ENCODE data around the gene HNMT.

Gene HNMT

GRCh38 chr2:137938204-137938603 lies 26.1 kb upstream of the HNMT start:
- ChIA-PET CTCF (interaction anchor here (1.6 kb wide), 1 partner anchor 9 kb away, joined by 4 read pairs; no protein-coding TSS in a partner anchor), POLR2A (no interaction called here)
- no peak for TF ChIP-seq CTCF (IDR thresholded peaks at IDR 0.05; ENCODE audit: control extremely low read depth, extremely low read depth, low read depth, missing control alignments)
- no peak for DNase-seq (ENCODE audit: extremely low spot score)

- POLR2A ChIA-PET, result no interaction called here
- no peak for TF ChIP-seq CTCF (IDR thresholded peaks at IDR 0.05; ENCODE audit: control extremely low read depth, extremely low read depth, low read depth, missing control alignments)
- CTCF ChIA-PET, result interaction anchor here (0.7 to 1.6 kb wide), 3 partner anchors 9 to 889 kb away, joined by 3 to 4 read pairs (median 3); no protein-coding TSS in a partner anchor
- DNase-seq (ENCODE audit: extremely low spot score), result no peak
Measured at GRCh38 chr2:137939026-137939425, 25.2 kb upstream of the HNMT start.

GRCh38 chr2:137940154-137940553 lies 24.1 kb upstream of the HNMT start:
- CTCF ChIA-PET, result interaction anchor here (0.7 kb wide), 1 partner anchor 9 kb away, joined by 4 read pairs; no protein-coding TSS in a partner anchor
- DNase-seq (ENCODE audit: extremely low spot score), result no peak
- POLR2A ChIA-PET, result no interaction called here
- TF ChIP-seq CTCF (IDR thresholded peaks at IDR 0.05; ENCODE audit: control extremely low read depth, extremely low read depth, low read depth, missing control alignments), result no peak

GRCh38 chr2:137942037-137942832 lies 22.0 kb upstream of the HNMT start:
- ChIA-PET POLR2A (no interaction called here), CTCF (interaction anchor here (0.8 to 3.6 kb wide), 4 partner anchors 17 to 845 kb away, joined by 3 to 14 read pairs (median 4); no protein-coding TSS in a partner anchor)
- no peak for DNase-seq (ENCODE audit: extremely low spot score)
- no peak for TF ChIP-seq CTCF (IDR thresholded peaks at IDR 0.05; ENCODE audit: control extremely low read depth, extremely low read depth, low read depth, missing control alignments)

GRCh38 chr2:137942833-137943677 lies 21.2 kb upstream of the HNMT start:
- CTCF ChIA-PET, result interaction anchor here (1.4 to 3.6 kb wide), 3 partner anchors 18 to 844 kb away, joined by 3 to 14 read pairs (median 4); no protein-coding TSS in a partner anchor

More at GRCh38 chr2:137942833-137943677, 21.2 kb upstream of the HNMT start:
- no peak for TF ChIP-seq CTCF (IDR thresholded peaks at IDR 0.05; ENCODE audit: control extremely low read depth, extremely low read depth, low read depth, missing control alignments)
- POLR2A ChIA-PET, result no interaction called here
- no peak for DNase-seq (ENCODE audit: extremely low spot score)

Data from GM10248 (cell line).